Measurements from ENCODE around the gene SVIL.
"Not testable (repeated sequence)": the region's sequence is repeated elsewhere in the genome, so short reads cannot be mapped to it uniquely, and the experiment has no call there.

DNA sequence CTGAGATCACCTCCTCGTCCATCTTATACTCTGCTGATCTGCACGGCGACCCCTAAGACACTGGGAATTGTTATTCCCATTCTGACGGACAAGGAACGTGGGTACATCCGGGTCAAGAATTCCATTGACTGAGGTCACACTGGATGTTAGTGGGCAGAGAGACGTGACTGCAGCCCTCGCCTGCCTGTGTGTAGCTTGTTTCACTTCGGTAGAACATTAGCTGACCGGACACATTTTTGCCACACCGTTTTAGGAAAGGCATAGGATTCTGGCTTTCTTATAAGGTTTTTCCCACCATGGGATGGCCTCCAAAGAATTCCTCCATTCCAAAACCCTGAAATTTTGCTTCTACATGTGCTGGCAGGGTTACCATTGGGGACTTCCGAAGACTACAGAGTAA is 118.9 kb downstream of the SVIL start:
- TF ChIP-seq, protein P1, sequence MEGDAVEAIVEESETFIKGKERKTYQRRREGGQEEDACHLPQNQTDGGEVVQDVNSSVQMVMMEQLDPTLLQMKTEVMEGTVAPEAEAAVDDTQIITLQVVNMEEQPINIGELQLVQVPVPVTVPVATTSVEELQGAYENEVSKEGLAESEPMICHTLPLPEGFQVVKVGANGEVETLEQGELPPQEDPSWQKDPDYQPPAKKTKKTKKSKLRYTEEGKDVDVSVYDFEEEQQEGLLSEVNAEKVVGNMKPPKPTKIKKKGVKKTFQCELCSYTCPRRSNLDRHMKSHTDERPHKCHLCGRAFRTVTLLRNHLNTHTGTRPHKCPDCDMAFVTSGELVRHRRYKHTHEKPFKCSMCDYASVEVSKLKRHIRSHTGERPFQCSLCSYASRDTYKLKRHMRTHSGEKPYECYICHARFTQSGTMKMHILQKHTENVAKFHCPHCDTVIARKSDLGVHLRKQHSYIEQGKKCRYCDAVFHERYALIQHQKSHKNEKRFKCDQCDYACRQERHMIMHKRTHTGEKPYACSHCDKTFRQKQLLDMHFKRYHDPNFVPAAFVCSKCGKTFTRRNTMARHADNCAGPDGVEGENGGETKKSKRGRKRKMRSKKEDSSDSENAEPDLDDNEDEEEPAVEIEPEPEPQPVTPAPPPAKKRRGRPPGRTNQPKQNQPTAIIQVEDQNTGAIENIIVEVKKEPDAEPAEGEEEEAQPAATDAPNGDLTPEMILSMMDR (IDR thresholded peaks at IDR 0.05) = not testable (repeated sequence)
- TF ChIP-seq POLR2A (IDR thresholded peaks at IDR 0.05) = not testable (repeated sequence)
